ENCODE data around the gene SFXN4. TPM values are rescaled to one million over a fixed set of nuclear protein-coding genes. Genes with fewer than 3 reads are reported as not detected.
A peak's percentile ranks its signal among the peaks of the same experiment; 100 is the strongest.
"Not testable (repeated sequence)": the region's sequence is repeated elsewhere in the genome, so short reads cannot be mapped to it uniquely, and the experiment has no call there.

Gene SFXN4
- total RNA-seq, 2 donors from 2014 or later: 8.3 to 9.5 TPM

DNA sequence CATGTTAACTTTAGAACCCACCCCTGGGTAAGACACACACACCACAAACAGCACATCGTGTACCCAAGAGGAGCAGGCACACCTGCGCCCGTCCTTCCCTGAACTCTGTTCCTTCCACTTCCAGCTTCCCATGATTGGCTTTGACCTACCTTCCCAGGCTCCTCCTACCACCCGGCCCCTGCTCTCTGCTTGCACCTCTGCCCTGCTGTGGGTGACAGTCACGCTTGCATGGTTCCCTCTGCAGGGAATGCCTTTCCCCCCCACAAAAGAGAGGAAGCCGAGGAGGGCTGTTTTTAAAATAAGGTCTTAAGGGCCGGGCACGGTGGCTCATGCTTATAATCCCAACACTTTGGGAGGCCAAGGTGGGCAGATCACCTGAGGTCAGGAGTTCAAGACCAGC, 16.4 kb downstream of the SFXN4 start:
- no peaks in the 10 kb centered on the region for H3K9me3 ChIP-seq (ENCODE audit: control insufficient read depth, low read length, poor library complexity, severe bottlenecking)
- no peaks in the 10 kb centered on the region for H3K27me3 Mint-ChIP-seq

GRCh38 chr10:119143657-119144056, 21.9 kb downstream of the SFXN4 start:
- Mint-ChIP-seq H3K27me3 (no peaks in the 10 kb centered on the region), H3K36me3 (ENCODE audit: low read depth) (peaks cover 2% of the 10 kb centered on the region), H3K4me3 (no peak overlapping the region), H3K27ac (peak overlapping the region; percentile 54), H3K4me1 (peaks cover 6% of the 10 kb centered on the region)
- H3K9me3 ChIP-seq (ENCODE audit: control insufficient read depth, low read length, poor library complexity, severe bottlenecking): no peaks in the 10 kb centered on the region
- ATAC-seq: no peak
- DNase-seq: no peak

More for the DNA sequence above, 16.4 kb downstream of the SFXN4 start:
- DNase-seq (no peak), ATAC-seq (no peak)
- Mint-ChIP-seq H3K4me1 (no peaks in the 10 kb centered on the region), H3K4me3 (no peak overlapping the region), H3K27ac (no peak overlapping the region), H3K36me3 (ENCODE audit: low read depth) (peaks cover 6% of the 10 kb centered on the region)

DNA sequence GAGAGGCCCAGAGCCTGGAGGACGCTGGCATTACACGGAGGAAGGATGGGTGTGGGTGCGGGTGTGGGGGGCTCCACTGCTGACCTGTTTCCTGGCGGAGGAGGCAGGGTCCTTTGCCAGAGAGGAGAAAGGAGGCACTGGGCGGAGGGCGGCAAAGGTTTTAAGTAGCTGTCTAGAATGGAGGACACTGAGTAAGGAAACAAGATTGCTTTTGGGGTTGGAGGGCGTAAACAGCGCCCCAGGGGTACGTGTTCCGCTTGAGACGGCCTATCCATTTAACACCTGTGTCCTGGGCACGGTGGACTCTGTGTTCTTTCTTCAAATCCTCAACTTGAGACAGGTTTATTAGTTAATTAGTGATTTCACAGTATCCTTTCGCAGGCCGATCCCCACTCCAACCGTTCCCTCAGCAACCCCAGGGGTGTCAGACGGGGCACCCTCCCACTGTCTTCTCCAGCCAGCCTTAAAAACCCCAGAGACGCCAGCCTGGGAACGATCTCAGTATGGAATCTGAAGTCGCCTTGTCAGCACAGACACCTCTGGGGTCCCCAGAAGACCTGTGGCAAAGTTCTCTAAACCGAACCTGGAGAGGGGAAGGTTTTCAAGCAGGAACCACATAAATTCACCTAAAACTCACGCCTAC, 24.8 kb downstream of the SFXN4 start:
- no peak overlapping the region for H3K4me3 Mint-ChIP-seq
- no peak for DNase-seq
- H3K27me3 Mint-ChIP-seq: no peaks in the 10 kb centered on the region
- H3K4me1 Mint-ChIP-seq: peaks cover 10% of the 10 kb centered on the region
- ATAC-seq: no peak
- H3K36me3 Mint-ChIP-seq (ENCODE audit: low read depth): peaks cover 2% of the 10 kb centered on the region
- no peak overlapping the region for H3K27ac Mint-ChIP-seq
- H3K9me3 ChIP-seq (ENCODE audit: control insufficient read depth, low read length, poor library complexity, severe bottlenecking): no peaks in the 10 kb centered on the region

- H3K9me3 ChIP-seq (ENCODE audit: control insufficient read depth, low read length, poor library complexity, severe bottlenecking): no peaks in the 10 kb centered on the region
- DNase-seq (peak; percentile 20 to 25 (median 25)), ATAC-seq (peak; percentile 82)
- Mint-ChIP-seq H3K36me3 (ENCODE audit: low read depth) (peaks cover 2% of the 10 kb centered on the region), H3K27me3 (no peaks in the 10 kb centered on the region), H3K4me3 (no peak overlapping the region), H3K27ac (peak overlapping the region; percentile 60), H3K4me1 (peaks cover 14% of the 10 kb centered on the region)
These were observed 25.9 kb downstream of the SFXN4 start for GRCh38 chr10:119139464-119140067.

DNA sequence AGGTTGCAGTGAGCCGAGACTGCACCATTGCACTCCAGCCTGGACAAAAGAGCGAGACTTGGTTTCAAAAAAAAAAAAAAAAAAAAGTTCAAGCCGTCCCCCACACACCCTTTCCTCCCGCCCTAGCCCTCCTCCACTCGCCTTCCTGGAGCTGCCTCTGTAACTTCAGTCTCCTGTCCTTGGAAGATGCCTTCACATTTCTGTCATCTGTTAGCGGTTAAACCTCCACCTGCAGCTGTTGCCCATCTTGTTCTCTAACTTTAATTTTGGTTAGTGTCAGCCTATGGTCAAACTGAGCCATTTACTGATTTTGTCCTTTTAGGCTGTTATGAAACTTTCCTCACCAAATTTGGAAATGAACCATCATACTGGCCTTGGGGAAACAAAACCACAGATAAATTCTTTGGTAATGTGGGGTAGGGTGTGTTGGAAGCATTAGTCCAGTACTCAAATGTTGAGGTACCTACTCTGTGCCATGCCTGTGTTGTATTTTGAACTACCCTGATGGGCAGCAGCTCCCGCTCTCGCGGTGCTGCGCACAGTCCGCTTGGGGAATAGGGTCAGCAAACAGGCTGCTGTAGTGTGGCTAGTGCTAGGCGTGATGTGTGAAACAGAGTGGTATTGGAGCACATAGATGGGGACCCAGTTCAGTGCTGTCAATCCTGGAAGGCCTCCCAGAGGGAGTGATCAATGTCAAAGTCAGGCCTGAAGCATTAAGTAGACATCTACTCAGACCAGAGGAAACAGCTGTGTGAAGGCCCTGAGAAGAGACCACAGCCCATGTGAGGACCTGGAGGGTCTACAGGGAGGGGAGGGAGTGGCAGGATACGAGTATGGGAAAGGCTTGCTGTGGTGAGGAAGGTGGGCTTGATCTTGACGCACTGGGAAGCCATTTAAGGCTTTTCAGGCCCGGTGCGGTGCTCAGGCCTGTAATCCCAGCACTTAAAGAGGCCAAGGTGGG, 26.9 kb downstream of the SFXN4 start:
- peak overlapping the region; percentile 60 for H3K27ac Mint-ChIP-seq
- H3K4me1 Mint-ChIP-seq: peaks cover 17% of the 10 kb centered on the region
- no peaks in the 10 kb centered on the region for H3K27me3 Mint-ChIP-seq
- ATAC-seq (no peak), DNase-seq (no peak)
- H3K4me3 Mint-ChIP-seq: no peak overlapping the region
- H3K36me3 Mint-ChIP-seq (ENCODE audit: low read depth): peaks cover 4% of the 10 kb centered on the region
- H3K9me3 ChIP-seq (ENCODE audit: control insufficient read depth, low read length, poor library complexity, severe bottlenecking): no peaks in the 10 kb centered on the region

DNA sequence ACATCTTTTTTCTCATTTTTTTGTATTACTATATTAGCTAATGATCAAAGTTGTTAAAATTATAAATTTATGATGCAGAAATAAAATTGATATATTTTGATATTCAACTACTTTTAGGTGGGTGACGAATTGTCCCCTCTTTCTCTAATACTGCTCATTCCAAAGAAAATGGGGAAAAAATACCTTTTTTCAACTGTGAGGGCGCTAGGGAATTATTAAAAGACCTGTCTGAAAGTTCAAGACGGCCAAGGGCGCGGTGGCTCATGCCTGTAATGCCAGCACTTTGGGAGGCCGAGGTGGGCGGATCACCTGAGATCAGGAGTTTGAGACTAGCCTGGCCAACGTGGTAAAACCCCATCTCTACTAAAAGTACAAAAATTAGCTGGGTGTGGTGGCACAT, 27.6 kb downstream of the SFXN4 start:
- not testable (repeated sequence) for ATAC-seq; H3K27me3 Mint-ChIP-seq; DNase-seq; H3K27ac Mint-ChIP-seq; H3K4me3 Mint-ChIP-seq; H3K9me3 ChIP-seq (ENCODE audit: control insufficient read depth, low read length, poor library complexity, severe bottlenecking); H3K36me3 Mint-ChIP-seq (ENCODE audit: low read depth)
- H3K4me1 Mint-ChIP-seq: peaks cover 22% of the 10 kb centered on the region

GRCh38 chr10:119136084-119136483, 29.4 kb downstream of the SFXN4 start:
- Mint-ChIP-seq H3K36me3 (ENCODE audit: low read depth) (peaks cover 4% of the 10 kb centered on the region), H3K27me3 (no peaks in the 10 kb centered on the region), H3K4me3 (no peak overlapping the region)

DNA sequence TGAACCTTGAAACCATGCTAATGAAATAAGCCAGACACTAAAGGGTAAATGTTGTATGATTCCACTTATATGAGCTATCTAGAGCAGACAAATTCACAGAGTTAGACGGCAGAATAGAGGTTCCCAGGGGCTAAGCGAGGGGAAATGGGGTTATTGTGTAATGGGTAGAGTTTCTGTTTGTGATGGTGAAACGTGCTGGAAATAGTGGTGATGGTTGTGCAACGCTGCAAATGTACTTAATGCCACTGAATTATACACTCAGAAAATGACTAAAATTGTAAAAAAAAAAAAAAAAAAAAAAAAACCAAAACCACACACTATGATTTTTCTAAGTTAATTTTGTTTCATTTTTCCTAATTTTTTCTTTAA, 30.0 kb downstream of the SFXN4 start:
- H3K4me1 Mint-ChIP-seq: peaks cover 42% of the 10 kb centered on the region
- peak overlapping the region; percentile 26 for H3K4me3 Mint-ChIP-seq
- no peak for ATAC-seq
- no peaks in the 10 kb centered on the region for H3K27me3 Mint-ChIP-seq
- peaks cover 6% of the 10 kb centered on the region for H3K36me3 Mint-ChIP-seq (ENCODE audit: low read depth)
- H3K9me3 ChIP-seq (ENCODE audit: control insufficient read depth, low read length, poor library complexity, severe bottlenecking): no peaks in the 10 kb centered on the region
- H3K27ac Mint-ChIP-seq: peak overlapping the region; percentile 70
- DNase-seq: no peak

More at GRCh38 chr10:119136084-119136483, 29.4 kb downstream of the SFXN4 start:
- Mint-ChIP-seq H3K4me1 (peaks cover 36% of the 10 kb centered on the region), H3K27ac (peak overlapping the region; percentile 70)
- no peak for ATAC-seq
- no peaks in the 10 kb centered on the region for H3K9me3 ChIP-seq (ENCODE audit: control insufficient read depth, low read length, poor library complexity, severe bottlenecking)
- no peak for DNase-seq

DNA sequence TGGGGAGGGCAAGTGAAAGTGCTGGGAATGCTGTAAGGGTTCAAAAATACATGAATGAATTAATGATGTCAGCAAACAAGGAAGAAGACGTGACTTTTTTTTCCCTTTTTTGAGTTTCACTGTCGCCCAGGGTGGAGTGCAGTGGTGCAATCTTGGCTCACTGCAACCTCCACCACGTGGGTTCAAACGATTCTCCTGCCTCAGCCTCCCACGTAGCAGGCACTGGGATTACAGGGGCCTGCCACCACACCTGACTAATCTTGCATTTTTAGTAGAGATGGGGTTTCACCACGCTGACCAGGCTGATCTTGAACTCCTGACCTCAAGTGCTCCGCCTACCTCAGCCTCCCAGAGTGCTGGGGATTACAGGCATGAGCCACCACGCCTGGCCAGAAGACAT, 31.6 kb downstream of the SFXN4 start:
- peaks cover 45% of the 10 kb centered on the region for H3K4me1 Mint-ChIP-seq
- H3K9me3 ChIP-seq (ENCODE audit: control insufficient read depth, low read length, poor library complexity, severe bottlenecking): no peaks in the 10 kb centered on the region
- no peak overlapping the region for H3K4me3 Mint-ChIP-seq
- H3K36me3 Mint-ChIP-seq (ENCODE audit: low read depth): peaks cover 6% of the 10 kb centered on the region
- DNase-seq (no peak), ATAC-seq (no peak)
- H3K27ac Mint-ChIP-seq: peak overlapping the region; percentile 70
- no peaks in the 10 kb centered on the region for H3K27me3 Mint-ChIP-seq

DNA sequence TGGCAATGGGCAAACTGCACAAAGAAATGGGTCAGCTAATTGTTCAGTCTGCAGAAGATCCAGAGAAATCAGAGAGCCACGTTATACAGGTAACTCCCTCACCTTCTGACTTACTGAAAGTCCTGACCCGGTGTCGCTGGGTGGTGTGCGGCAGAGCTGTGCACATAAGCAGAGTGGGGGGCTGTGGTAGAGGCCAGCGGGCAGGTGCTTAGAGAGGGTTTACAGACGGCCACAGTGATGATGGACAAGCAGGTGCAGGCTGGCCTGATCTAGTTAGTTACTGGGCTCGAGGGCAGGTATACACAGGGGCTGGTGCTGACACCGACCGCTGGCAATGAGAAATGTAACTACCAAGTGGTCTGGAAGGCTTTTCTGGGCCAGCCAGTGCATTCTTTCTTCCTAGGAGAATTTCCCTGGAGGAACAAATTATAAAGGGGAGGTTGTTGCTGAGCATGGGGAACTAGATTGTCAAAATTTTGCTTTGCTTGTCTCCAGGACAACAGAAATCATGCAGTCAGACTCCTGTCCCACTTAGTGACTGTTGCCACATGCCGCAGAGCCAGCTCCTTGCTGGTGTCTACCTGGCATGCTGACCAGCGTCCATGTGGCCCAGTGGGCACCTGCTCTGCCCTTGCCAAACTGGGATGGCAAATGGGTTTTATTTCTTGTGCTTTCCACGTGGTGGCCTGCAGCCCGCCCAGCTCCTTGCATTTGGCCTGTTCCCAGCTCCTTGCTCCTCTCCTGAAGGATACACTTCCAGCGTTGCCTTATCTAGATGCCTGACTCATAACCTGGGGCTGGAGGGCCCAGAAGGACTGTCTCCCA, 32.8 kb downstream of the SFXN4 start:
- ATAC-seq (no peak), DNase-seq (no peak)
- H3K4me1 Mint-ChIP-seq: peaks cover 40% of the 10 kb centered on the region
- no peaks in the 10 kb centered on the region for H3K9me3 ChIP-seq (ENCODE audit: control insufficient read depth, low read length, poor library complexity, severe bottlenecking)
- H3K36me3 Mint-ChIP-seq (ENCODE audit: low read depth): peaks cover 4% of the 10 kb centered on the region
- peak overlapping the region; percentile 92 for H3K27ac Mint-ChIP-seq
- H3K4me3 Mint-ChIP-seq: peak overlapping the region; percentile 87
- no peaks in the 10 kb centered on the region for H3K27me3 Mint-ChIP-seq

- peak; percentile 89 for ATAC-seq
- no peak for DNase-seq
- no peaks in the 10 kb centered on the region for H3K27me3 Mint-ChIP-seq
- peaks cover 40% of the 10 kb centered on the region for H3K4me1 Mint-ChIP-seq
- H3K4me3 Mint-ChIP-seq: peak overlapping the region; percentile 87
- H3K27ac Mint-ChIP-seq: peak overlapping the region; percentile 92
- peaks cover 4% of the 10 kb centered on the region for H3K36me3 Mint-ChIP-seq (ENCODE audit: low read depth)
- no peaks in the 10 kb centered on the region for H3K9me3 ChIP-seq (ENCODE audit: control insufficient read depth, low read length, poor library complexity, severe bottlenecking)
These were observed 33.8 kb downstream of the SFXN4 start for GRCh38 chr10:119131512-119132240.

GRCh38 chr10:119129721-119130120, 35.8 kb downstream of the SFXN4 start:
- ATAC-seq (no peak), DNase-seq (no peak)
- no peak overlapping the region for H3K4me3 Mint-ChIP-seq
- peaks cover 8% of the 10 kb centered on the region for H3K36me3 Mint-ChIP-seq (ENCODE audit: low read depth)
- no peaks in the 10 kb centered on the region for H3K27me3 Mint-ChIP-seq
- no peaks in the 10 kb centered on the region for H3K9me3 ChIP-seq (ENCODE audit: control insufficient read depth, low read length, poor library complexity, severe bottlenecking)
- peak overlapping the region; percentile 92 for H3K27ac Mint-ChIP-seq
- H3K4me1 Mint-ChIP-seq: peaks cover 35% of the 10 kb centered on the region
